GM21825 (cell line): Measurements from ENCODE around the gene SLC44A3.

Experiments used
- ATAC-seq: cut with Tn5 transposase; IDR thresholded peaks from one replicate; pipeline ENCODE4 v1.9.1; 2021; ENCODE audit warnings: mild to moderate bottlenecking, moderate library complexity; ENCODE audit not compliant: unreplicated experiment

The SLC44A3 gene, protein sequence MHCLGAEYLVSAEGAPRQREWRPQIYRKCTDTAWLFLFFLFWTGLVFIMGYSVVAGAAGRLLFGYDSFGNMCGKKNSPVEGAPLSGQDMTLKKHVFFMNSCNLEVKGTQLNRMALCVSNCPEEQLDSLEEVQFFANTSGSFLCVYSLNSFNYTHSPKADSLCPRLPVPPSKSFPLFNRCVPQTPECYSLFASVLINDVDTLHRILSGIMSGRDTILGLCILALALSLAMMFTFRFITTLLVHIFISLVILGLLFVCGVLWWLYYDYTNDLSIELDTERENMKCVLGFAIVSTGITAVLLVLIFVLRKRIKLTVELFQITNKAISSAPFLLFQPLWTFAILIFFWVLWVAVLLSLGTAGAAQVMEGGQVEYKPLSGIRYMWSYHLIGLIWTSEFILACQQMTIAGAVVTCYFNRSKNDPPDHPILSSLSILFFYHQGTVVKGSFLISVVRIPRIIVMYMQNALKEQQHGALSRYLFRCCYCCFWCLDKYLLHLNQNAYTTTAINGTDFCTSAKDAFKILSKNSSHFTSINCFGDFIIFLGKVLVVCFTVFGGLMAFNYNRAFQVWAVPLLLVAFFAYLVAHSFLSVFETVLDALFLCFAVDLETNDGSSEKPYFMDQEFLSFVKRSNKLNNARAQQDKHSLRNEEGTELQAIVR

DNA sequence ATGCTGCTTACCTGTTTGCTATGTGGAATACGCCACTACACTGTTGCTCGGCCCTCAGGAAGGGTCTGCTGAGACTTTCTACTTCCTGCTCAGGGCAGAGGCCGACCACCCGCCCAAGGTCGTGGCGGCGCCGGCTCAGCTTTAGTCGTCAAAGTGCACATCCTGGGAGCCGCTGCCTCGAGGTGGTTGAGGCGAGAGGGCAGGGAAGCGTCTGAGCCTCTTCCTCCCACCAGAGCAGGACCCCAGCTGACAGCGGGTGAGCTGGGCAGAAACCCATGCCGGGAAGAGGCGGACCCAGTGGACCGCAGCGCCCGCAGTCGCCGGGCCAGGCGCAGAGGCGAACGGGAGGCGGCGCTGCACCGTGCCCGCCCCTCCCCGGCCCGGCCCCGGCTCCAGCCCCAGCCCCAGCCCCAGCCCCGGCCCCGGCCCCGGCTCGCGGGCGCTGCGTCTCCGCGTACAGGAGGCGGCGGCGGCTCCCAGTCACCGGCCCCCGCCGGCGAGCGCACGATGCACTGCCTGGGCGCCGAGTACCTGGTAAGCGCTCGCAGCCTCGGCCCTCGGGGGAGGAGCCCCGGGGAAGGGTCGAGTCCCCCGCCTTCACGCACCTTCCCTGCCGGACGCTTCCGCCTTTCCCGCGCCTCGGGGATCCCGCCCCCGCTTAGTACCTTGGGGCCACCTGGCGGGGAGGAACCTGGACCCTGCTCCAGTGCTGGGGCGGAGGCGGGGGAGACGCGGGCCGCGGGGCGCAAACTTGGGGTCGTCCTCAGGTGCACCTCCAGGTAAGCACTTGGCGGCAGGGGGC, at the start of gene SLC44A3:
Gene SLC44A3 (plus strand): TSS at position 413 of the 802 bp plus-strand sequence. CDS start 95 bp downstream, at position 508.
- no peak for ATAC-seq

DNA sequence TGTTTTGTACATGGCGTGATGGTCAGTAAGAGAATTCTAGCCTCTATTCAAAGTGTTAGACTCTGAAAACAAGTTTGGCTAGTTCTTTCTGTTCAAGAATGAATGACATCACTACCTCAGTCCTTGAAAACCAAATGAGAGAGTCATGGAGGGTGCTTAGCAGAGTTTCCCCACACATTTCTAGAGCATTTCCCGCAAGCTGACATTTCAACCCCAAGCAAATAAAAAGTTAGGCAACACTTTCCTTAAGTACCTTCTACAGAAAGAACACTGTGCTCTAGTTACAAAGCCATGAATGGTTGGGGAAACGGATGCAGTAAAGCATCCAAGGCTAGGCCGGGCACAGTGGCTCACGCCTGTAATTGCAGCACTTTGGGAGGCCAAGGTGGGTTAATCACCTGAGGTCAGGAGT, 47.9 kb upstream of the SLC44A3 start:
- ATAC-seq = no peak

GRCh38 chr1:94772845-94773244, 47.3 kb upstream of the SLC44A3 start:
- no peak for ATAC-seq

- no peak for ATAC-seq
These were observed 46.8 kb upstream of the SLC44A3 start for GRCh38 chr1:94773296-94773809.

- no peak for ATAC-seq
These were observed 46.2 kb upstream of the SLC44A3 start for GRCh38 chr1:94773931-94774422.

DNA sequence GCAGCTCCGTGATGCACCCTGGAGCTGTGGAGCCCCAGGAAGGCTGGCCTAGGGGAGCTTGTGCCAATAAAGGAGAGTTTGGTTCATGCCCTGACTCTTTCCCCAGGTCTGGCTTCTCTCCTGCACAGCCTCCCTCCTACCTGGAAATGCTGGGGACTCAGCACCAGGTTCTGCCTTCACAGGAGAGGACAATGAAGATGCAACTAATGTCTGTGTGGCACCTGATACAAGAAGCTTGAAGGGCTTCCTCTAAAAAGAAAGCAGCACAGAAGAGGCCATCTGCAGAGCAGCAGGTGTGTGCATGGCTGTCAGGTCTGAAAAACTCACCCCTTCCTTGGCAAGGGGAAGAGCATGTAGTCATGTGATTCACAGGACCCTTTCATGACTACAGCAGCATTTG, 43.7 kb upstream of the SLC44A3 start:
- ATAC-seq = no peak

DNA sequence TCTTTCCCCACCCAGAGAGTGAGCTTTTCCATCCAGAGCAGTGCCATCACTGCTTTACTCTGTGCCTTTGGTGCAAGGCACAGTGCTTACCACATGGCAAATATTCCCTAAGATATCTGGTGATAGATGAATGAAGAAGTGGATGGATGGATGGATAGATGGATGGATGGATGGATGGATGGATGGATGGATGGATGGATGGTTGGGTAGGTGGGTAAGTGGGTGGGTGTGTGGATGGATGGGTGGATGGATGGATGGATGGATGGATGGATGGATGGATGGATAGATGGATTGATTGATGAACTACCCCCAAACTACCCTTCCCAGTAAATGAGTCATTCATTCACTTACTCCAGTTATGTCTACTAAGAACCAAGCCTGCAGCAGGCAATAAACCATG, 42.9 kb upstream of the SLC44A3 start:
- ATAC-seq = no peak

GRCh38 chr1:94778808-94779207, 41.3 kb upstream of the SLC44A3 start:
- no peak for ATAC-seq

DNA sequence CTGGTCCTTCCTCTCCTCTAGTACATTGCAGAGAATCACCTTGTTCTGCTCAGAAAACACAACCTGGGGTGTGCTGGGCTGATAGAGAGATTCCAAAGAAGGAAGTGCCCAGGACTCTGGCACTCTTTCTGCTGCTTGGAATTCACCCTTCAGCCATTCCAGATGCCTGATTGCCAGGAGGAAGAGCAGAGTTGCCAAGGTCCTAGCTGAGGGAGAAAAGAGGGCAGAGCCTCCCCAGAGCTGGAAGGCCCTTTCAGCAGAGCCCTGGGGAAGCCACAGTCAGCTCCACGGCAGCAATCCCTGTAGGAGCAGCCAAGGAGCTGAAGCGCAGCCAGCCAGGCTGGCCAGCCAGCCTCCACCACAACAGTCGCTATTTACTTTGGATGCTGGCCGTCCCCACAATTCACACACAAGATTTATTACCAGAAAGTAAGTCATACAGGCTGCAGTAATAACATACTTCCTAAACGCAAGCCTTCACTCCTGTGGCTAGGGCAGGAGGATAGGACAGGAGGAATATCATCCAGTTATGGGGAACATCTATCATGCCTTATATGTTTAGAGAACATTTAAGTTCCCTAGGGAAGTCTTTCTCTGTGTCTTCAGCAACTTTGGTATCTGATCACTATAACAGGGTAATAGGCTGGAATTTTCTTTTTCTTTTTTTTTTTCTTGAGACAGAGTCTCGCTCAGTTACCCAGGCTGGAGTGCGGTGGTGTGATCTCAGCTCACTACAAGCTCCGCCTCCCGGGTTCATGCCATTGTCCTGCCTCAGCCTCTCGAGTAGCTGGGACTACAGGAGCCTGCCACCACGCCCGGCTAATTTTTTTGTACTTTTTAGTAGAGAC, 36.6 kb upstream of the SLC44A3 start:
- no peak for ATAC-seq

DNA sequence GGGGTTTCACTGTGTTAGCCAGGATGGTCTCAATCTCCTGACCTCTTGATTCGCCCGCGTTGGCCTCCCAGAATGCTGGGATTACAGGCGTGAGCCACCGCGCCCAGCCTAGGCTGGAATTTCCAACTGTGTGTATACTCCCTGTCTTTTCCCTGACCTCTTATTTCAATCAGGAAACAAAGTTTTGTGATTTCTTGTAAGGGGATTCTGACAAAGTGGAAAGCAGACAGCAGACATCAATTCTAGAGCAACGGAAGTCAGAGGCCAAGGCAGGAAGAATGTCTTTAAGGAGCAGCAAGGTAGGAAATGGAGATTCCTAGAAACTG, 36.0 kb upstream of the SLC44A3 start:
- no peak for ATAC-seq

DNA sequence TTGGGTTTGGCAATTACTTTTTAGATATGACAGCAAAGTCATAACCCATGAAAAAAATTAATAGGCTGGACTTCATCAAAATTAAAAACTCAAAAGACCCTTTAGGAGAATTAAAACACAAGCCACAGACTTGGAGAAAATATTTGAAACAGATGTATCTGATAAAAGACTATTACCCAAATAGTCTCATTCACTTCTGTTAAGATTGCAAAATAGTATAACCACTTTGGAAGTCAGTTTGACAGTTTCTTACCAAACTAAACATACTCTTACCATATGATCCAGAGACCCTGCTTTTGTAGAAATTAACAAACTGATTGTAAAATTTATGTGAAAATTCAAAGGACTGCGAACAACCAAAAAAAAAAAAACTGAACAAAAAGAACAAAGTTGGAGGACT, 32.5 kb upstream of the SLC44A3 start:
- no peak for ATAC-seq

GRCh38 chr1:94790246-94790645, 29.9 kb upstream of the SLC44A3 start:
- no peak for ATAC-seq

- no peak for ATAC-seq
These were observed 29.5 kb upstream of the SLC44A3 start for GRCh38 chr1:94790670-94791069.

GRCh38 chr1:94792473-94793295, 27.5 kb upstream of the SLC44A3 start:
- peak; percentile 99 for ATAC-seq

GRCh38 chr1:94793296-94793656, 26.9 kb upstream of the SLC44A3 start:
- no peak for ATAC-seq

DNA sequence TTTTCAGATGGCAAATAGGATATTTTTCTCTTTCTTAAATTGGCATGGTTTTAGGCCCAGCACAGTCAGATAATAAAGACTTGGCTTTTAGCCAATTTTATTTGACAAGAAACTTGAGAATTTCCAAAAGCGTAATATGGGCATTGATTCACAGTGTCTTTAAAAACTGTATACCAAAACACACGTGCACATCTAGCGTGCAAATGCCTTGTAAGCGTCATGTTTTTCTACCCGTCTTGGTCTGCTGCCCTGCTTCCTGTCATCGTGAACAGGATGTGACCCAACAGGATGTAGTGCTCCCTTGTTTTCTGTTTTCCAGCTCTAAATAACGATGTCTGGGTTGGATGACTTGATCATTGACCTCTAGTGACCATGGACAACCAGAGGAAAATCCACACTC, 24.7 kb upstream of the SLC44A3 start:
- ATAC-seq = no peak

GRCh38 chr1:94796266-94796665, 23.9 kb upstream of the SLC44A3 start:
- ATAC-seq = no peak

GRCh38 chr1:94797291-94797690, 22.9 kb upstream of the SLC44A3 start:
- ATAC-seq = no peak

GRCh38 chr1:94798054-94798453, 22.1 kb upstream of the SLC44A3 start:
- no peak for ATAC-seq

DNA sequence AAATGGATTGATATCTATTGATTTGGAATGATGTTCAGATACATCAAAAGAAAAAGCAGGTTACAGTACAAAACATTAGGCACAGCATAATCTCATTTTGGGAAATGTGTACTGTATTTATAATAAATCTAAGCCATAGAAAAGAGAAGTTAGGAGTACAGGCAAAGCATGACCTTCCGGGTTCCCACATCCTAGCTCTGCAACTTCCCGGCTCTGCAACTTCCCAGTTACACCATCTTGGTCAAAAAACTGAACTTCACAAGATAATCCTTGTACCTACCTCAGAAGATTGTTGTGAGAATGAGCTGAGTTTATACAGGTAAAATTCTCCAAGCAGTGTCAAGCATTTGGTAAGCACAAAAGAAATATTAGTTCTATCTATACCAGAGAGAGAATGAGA, 21.7 kb upstream of the SLC44A3 start:
- ATAC-seq = no peak
